BLaER1 (cell line): Measurements from ENCODE around the gene MAP1B.

Source experiments
- H3K27ac ChIP-seq: shearing (Covaris generic); formaldehyde crosslinking; 2 replicates; pipeline ENCODE4 v1.8.1; 2022
- H3K27me3 ChIP-seq: shearing (Covaris generic); formaldehyde crosslinking; 2 replicates; pipeline ENCODE4 v1.8.1; 2022
- H3K36me3 ChIP-seq: shearing (Covaris generic); formaldehyde crosslinking; 2 replicates; pipeline ENCODE4 v1.8.1; 2022
- H3K4me1 ChIP-seq: shearing (Covaris generic); formaldehyde crosslinking; 2 replicates; pipeline ENCODE4 v1.8.1; 2022
- H3K4me2 ChIP-seq: shearing (Covaris generic); formaldehyde crosslinking; 2 replicates; pipeline ENCODE4 v1.8.1; 2022
- H3K4me3 ChIP-seq: shearing (Covaris generic); formaldehyde crosslinking; 2 replicates; pipeline ENCODE4 v1.8.1; 2022
- H3K9ac ChIP-seq: shearing (Covaris generic); formaldehyde crosslinking; 2 replicates; pipeline ENCODE4 v1.8.1; 2022
- H3K9me3 ChIP-seq: shearing (Covaris generic); formaldehyde crosslinking; 2 replicates; pipeline ENCODE4 v1.8.1; 2022
- H4K20me1 ChIP-seq: shearing (Covaris generic); formaldehyde crosslinking; 2 replicates; pipeline ENCODE4 v1.8.1; 2022
- Cebpa-rat ChIP-seq: shearing (Covaris generic); IDR thresholded peaks from 2 replicates; pipeline ENCODE4 v1.8.1; 2022

Gene MAP1B

GRCh38 chr5:72107131-72107900 is at the start of gene MAP1B:
Gene MAP1B, plus strand, starts transcription at chr5:72107475. Its CDS starts 57 bp downstream, at chr5:72107532.
- Histone ChIP-seq H3K27me3 (no peaks in the 10 kb centered on the region), H3K36me3 (no peaks in the 10 kb centered on the region), H3K4me3 (peak within 1 kb of the TSS; percentile 95), H3K27ac (peak within 1 kb of the TSS; percentile 88), H3K4me1 (peaks cover 27% of the 10 kb centered on the region), H3K4me2 (peak within 1 kb of the TSS; percentile 90), H3K9me3 (no peaks in the 10 kb centered on the region), H3K9ac (peak within 1 kb of the TSS; percentile 86), H4K20me1 (no peaks in the 10 kb centered on the region; the same call in 1 of the 2 replicates)
- TF ChIP-seq Cebpa-rat: no peak

- Histone ChIP-seq H3K27me3 (no peaks in the 10 kb centered on the region), H3K4me1 (no peaks in the 10 kb centered on the region), H4K20me1 (no peaks in the 10 kb centered on the region), H3K4me2 (no peak overlapping the region), H3K4me3 (no peak overlapping the region), H3K27ac (no peak overlapping the region), H3K36me3 (no peaks in the 10 kb centered on the region), H3K9me3 (no peaks in the 10 kb centered on the region), H3K9ac (no peak overlapping the region)
- TF ChIP-seq Cebpa-rat: no peak
These were observed 49.5 kb upstream of the MAP1B start for GRCh38 chr5:72057816-72058215.

GRCh38 chr5:72063219-72063819 is 44.0 kb upstream of the MAP1B start:
- H3K4me1 ChIP-seq: no peaks in the 10 kb centered on the region
- no peak overlapping the region for H3K9ac ChIP-seq
- H3K36me3 ChIP-seq: no peaks in the 10 kb centered on the region
- no peak overlapping the region for H3K4me3 ChIP-seq
- H4K20me1 ChIP-seq: no peaks in the 10 kb centered on the region
- no peak overlapping the region for H3K27ac ChIP-seq
- H3K4me2 ChIP-seq: no peak overlapping the region
- TF ChIP-seq Cebpa-rat: no peak
- no peaks in the 10 kb centered on the region for H3K9me3 ChIP-seq
- H3K27me3 ChIP-seq: no peaks in the 10 kb centered on the region

GRCh38 chr5:72064801-72065570 is 42.3 kb upstream of the MAP1B start:
- no peak for TF ChIP-seq Cebpa-rat
- Histone ChIP-seq H3K9me3 (no peaks in the 10 kb centered on the region), H3K9ac (no peak overlapping the region), H3K27ac (no peak overlapping the region), H3K4me2 (no peak overlapping the region), H3K27me3 (no peaks in the 10 kb centered on the region), H4K20me1 (no peaks in the 10 kb centered on the region), H3K36me3 (no peaks in the 10 kb centered on the region), H3K4me1 (no peaks in the 10 kb centered on the region), H3K4me3 (no peak overlapping the region)

GRCh38 chr5:72065751-72066255 is 41.5 kb upstream of the MAP1B start:
- Histone ChIP-seq H3K9ac (no peak overlapping the region), H3K4me3 (no peak overlapping the region), H3K4me2 (no peak overlapping the region), H3K4me1 (no peaks in the 10 kb centered on the region), H3K36me3 (no peaks in the 10 kb centered on the region), H3K27me3 (no peaks in the 10 kb centered on the region), H3K9me3 (no peaks in the 10 kb centered on the region), H3K27ac (no peak overlapping the region), H4K20me1 (no peaks in the 10 kb centered on the region)
- no peak for TF ChIP-seq Cebpa-rat

GRCh38 chr5:72066705-72067107 is 40.6 kb upstream of the MAP1B start:
- Histone ChIP-seq H3K9me3 (no peaks in the 10 kb centered on the region), H3K4me3 (no peak overlapping the region), H3K27me3 (no peaks in the 10 kb centered on the region), H3K9ac (no peak overlapping the region), H4K20me1 (no peaks in the 10 kb centered on the region), H3K4me2 (no peak overlapping the region), H3K4me1 (no peaks in the 10 kb centered on the region), H3K27ac (no peak overlapping the region), H3K36me3 (no peaks in the 10 kb centered on the region)
- TF ChIP-seq Cebpa-rat: no peak

GRCh38 chr5:72067682-72068470 is 39.4 kb upstream of the MAP1B start:
- H3K4me1 ChIP-seq: no peaks in the 10 kb centered on the region
- no peak overlapping the region for H3K9ac ChIP-seq
- no peak overlapping the region for H3K4me3 ChIP-seq
- H3K27me3 ChIP-seq: no peaks in the 10 kb centered on the region
- no peaks in the 10 kb centered on the region for H3K9me3 ChIP-seq
- no peak overlapping the region for H3K4me2 ChIP-seq
- TF ChIP-seq Cebpa-rat: no peak
- H4K20me1 ChIP-seq: no peaks in the 10 kb centered on the region
- no peak overlapping the region for H3K27ac ChIP-seq
- no peaks in the 10 kb centered on the region for H3K36me3 ChIP-seq

GRCh38 chr5:72070529-72070928 is 36.7 kb upstream of the MAP1B start:
- Histone ChIP-seq H3K4me3 (no peak overlapping the region), H3K27me3 (no peaks in the 10 kb centered on the region), H4K20me1 (no peaks in the 10 kb centered on the region), H3K9me3 (no peaks in the 10 kb centered on the region), H3K4me2 (no peak overlapping the region), H3K4me1 (no peaks in the 10 kb centered on the region), H3K27ac (no peak overlapping the region), H3K36me3 (no peaks in the 10 kb centered on the region), H3K9ac (no peak overlapping the region)
- TF ChIP-seq Cebpa-rat: no peak

GRCh38 chr5:72071906-72072305 is 35.4 kb upstream of the MAP1B start:
- no peaks in the 10 kb centered on the region for H4K20me1 ChIP-seq
- TF ChIP-seq Cebpa-rat: no peak
- no peak overlapping the region for H3K27ac ChIP-seq
- no peaks in the 10 kb centered on the region for H3K4me1 ChIP-seq
- H3K36me3 ChIP-seq: no peaks in the 10 kb centered on the region
- H3K27me3 ChIP-seq: no peaks in the 10 kb centered on the region
- H3K9ac ChIP-seq: no peak overlapping the region
- no peak overlapping the region for H3K4me3 ChIP-seq
- no peaks in the 10 kb centered on the region for H3K9me3 ChIP-seq
- no peak overlapping the region for H3K4me2 ChIP-seq
